ENCODE data around the gene CKAP2L.

CKAP2L gene

DNA sequence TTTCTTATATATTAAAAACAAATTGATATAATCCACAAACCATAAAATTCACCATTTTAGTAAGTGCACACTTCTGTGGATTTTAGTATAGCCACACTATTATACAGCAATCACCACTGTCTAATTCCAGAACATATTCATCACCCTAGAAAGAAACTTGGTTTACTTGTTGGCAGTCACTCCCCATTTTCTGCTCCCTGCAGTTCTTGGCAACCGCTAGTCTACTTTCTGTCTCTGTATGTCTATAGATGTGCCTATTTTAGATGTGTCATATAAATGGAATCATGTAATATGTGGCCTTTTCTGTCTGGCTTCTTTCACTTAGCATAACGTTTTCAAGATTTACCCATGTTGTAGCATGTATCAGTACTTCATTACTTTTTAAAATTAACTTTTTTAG lies 5.7 kb downstream of the CKAP2L start:
- no peak for DNase-seq

- no peak for DNase-seq
Observed at GRCh38 chr2:112757265-112757664, 7.1 kb downstream of the CKAP2L start.

GRCh38 chr2:112756207-112756606 lies 8.2 kb downstream of the CKAP2L start:
- DNase-seq = no peak

- no peak for DNase-seq
Observed at GRCh38 chr2:112755444-112755843, 9.0 kb downstream of the CKAP2L start.

DNA sequence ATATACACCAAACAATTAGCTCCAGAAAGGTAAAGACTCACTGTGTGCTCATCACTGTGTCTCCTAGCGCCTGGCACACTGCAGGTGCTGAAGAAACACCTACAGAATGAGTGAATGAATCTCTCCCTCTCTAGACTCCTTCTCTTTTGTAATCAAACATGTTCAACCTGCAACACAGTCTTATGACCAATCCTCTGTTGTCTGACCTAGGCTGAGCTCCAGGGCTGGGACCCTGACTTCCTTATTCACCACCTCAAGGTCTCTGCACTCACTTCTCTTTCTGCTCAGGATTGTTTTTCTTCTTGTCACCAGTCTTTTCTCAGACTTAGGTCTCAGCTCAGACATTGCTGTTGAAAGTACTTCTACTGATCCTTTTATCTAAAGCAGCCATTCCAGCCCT lies 9.8 kb downstream of the CKAP2L start:
- no peak for DNase-seq

- no peak for DNase-seq
Observed at GRCh38 chr2:112752667-112753066, 11.7 kb downstream of the CKAP2L start.

GRCh38 chr2:112751451-112752197 lies 12.8 kb downstream of the CKAP2L start:
- DNase-seq = no peak

- no peak for DNase-seq
Observed at GRCh38 chr2:112750560-112750843, 13.9 kb downstream of the CKAP2L start.

DNA sequence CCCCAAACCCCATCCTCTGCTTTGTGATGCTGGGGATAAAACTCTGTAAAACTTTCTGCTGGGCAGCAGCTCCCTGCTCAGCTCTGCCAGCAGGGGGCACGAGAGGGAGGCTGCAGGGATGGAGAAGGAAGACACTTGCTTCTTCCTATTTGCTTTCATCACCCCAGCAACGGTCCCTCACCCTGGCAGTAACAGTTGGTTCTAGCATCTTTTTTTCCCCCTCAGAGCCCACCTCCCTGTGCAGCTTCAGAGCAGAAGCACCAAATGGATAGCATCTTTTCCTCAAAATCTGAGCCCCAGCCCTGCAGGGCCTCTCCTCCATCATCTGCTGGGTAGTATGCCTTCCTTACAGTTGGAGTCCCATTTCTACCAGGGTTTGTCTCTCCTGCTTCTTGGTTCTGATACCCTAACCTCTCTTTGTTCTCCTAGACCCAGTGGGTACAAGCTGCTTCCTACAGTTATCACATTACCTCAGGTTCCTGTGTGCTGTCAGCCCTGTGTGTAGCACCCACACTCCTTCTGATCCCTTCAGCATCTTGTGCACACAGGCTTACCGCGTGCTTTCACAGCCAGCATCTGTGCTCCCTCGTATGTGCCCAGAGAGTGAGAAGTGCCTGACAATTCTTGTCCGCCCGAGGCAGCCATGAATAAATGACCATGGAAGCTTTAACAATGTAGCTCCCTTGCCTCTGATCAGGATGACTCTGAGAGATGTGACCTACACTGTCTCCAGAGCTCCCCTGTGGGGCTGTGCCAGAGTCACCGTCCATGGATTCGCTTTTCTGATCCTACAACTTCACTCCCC lies 14.5 kb downstream of the CKAP2L start:
- DNase-seq = no peak

DNA sequence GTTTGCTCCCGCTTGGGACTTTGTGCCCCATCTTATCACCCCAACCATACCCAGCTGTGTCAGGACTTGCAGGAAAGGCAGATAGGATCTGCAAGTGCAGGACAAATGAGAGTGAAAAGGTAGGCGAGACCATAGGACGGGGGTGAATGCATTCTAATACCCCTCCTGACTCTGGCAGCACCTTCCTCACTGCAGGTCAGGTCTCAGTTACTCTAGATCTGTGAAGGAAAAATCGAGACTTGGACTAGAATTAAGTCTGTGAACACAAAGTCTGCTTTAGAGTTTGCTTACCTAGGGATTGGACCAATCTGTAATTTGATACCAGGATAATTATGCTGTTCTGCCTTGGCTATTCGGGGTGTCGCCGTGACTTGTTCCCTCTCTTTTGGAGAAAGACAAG lies 23.9 kb downstream of the CKAP2L start:
- DNase-seq = no peak

- no peak for DNase-seq
Observed at GRCh38 chr2:112737542-112738232, 26.7 kb downstream of the CKAP2L start.

GRCh38 chr2:112733871-112734270 lies 30.5 kb downstream of the CKAP2L start:
- DNase-seq = no peak

DNA sequence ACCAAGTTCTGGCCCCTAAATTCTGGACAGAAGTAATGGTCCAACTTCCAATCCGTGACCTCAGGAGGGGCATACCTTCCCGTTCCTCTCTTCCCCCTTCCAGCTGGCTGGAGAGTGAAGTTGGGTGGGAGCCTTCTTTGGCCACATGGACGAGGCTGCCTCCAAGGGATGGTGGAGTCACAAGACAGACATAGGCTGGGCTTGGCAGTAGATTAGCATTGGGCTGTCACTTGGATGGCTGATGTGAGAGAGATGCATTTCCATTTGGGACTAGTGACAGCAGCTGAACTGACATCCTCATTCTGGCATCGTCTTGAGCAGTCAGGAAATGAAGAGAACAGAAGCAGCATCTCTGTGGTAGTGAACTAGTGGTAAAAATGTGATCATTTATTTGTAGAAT lies 31.0 kb downstream of the CKAP2L start:
- DNase-seq = no peak

GRCh38 chr2:112731479-112731878 lies 32.9 kb downstream of the CKAP2L start:
- DNase-seq = no peak

- no peak for DNase-seq
Observed at GRCh38 chr2:112730791-112731190, 33.6 kb downstream of the CKAP2L start.

GRCh38 chr2:112730216-112730615 lies 34.2 kb downstream of the CKAP2L start:
- no peak for DNase-seq

GRCh38 chr2:112728378-112729175 lies 35.8 kb downstream of the CKAP2L start:
- DNase-seq = no peak

- DNase-seq = no peak
Observed at GRCh38 chr2:112728029-112728362, 36.4 kb downstream of the CKAP2L start.

DNA sequence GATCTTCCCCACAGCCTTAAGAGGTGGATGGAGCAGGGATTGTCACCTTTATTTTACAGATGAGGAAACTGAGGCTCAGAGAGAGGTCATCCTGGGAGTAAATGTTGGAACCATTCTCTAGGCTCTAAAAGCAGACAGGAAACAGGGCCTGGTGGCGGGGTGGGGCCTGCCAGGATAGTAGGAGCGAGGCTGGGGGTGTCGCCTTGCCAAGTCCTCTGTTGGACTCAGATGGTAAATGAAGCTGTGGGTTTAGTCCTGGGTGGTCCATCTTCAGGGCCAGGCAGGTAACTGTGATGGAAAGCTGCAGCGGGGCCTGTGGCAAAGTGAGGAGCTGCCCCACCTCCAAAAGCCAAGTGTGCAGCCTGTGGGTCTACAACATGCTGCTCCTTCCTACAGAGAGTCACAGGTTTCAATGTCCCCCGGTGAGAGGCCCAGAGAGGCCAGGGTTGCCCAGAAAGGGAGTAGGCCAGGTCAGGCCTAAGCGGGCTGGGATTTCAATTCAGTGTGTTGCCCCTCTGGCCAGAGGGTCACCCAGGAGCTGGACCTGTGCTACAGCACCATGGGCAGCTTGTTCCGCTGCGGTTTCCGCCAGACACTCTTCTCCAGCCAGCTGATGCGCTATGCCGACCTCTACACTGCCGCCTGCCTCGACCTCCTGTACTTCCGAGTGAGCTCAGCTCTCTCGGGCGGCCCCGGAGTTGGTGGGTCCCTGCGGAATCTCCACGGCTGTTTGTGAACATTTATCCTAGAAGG lies 37.0 kb downstream of the CKAP2L start:
- DNase-seq = no peak

- peak; percentile 31 for DNase-seq
Observed at GRCh38 chr2:112726487-112727190, 37.8 kb downstream of the CKAP2L start.

DNA sequence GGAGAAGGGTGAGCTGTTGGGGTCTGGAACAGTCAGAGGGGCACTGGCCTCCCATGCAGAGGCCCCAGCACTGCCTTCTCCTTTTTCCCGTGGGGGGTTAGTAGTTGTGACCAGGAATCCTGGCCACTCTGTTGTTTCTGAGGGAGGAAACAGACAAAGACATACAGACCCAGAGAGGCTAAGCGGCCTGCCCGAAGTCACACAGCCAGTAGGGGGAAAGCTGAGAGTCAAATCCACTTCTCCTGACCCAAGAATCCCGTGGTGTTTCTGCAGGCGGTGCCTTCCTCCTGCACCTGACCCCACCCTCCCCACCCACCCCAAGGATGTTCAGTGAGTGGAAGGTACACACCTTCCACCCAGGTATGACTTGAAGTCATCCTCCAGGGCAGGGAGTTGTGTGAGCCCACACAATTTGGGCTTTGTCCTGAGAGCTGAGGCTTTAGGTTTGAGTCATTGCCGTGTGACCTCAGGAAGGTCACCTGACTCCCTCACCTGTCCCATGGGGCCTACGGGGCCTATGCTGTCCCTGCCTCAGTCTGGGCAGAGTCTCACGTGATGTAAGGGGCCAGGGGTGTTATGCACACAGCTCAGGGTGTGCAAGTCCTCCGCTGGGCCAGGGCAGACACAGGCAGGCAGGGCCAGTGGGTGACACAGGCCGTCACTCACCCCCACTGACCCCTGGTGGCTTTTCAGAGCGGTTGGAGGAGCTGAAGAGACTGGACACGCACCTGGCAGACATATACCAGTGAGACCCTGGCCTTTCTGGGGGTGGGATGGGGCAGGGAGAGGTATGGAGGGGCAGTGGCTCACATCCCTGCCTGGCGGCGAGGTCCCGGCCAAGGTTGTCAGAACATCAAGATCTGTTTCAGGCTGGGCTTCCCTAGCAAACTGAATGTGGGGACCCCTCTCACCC lies 38.6 kb downstream of the CKAP2L start:
- DNase-seq = no peak
